Mucosa of stomach (tissue), 1 donor: Measurements from ENCODE around the gene ANKRD63.
A peak's percentile ranks its signal among the peaks of the same experiment; 100 is the strongest.

Experiments used
- H3K27me3 ChIP-seq: one replicate; pipeline ENCODE4 v1.7.0; 2013; ENCODE audit warnings: mild to moderate bottlenecking, low read length; ENCODE audit not compliant: control insufficient read depth, insufficient read depth
- H3K36me3 ChIP-seq: one replicate; pipeline ENCODE4 v1.7.0; 2013; ENCODE audit warnings: low read length; ENCODE audit not compliant: control insufficient read depth, insufficient read depth
- H3K4me1 ChIP-seq: one replicate; pipeline ENCODE4 v1.7.0; 2013; ENCODE audit warnings: mild to moderate bottlenecking, low read length; ENCODE audit not compliant: control insufficient read depth, insufficient read depth
- H3K4me3 ChIP-seq: one replicate; pipeline ENCODE4 v1.7.0; 2013; ENCODE audit warnings: low read length
- H3K9ac ChIP-seq: one replicate; pipeline ENCODE4 v1.7.0; 2013; ENCODE audit warnings: mild to moderate bottlenecking, low read length, moderate library complexity
- H3K9me3 ChIP-seq: one replicate; pipeline ENCODE4 v1.7.0; 2013; ENCODE audit warnings: mild to moderate bottlenecking, low read length, moderate library complexity; ENCODE audit not compliant: control insufficient read depth
- donor health status: Pancreatic carcinoma.

Gene ANKRD63

GRCh38 chr15:40323953-40324937 is 41.4 kb upstream of the ANKRD63 start:
- Histone ChIP-seq H3K36me3 (no peaks in the 10 kb centered on the region), H3K9me3 (no peaks in the 10 kb centered on the region), H3K4me3 (peak overlapping the region; percentile 24), H3K4me1 (peaks cover 25% of the 10 kb centered on the region), H3K27me3 (no peaks in the 10 kb centered on the region), H3K9ac (peak overlapping the region; percentile 48)

DNA sequence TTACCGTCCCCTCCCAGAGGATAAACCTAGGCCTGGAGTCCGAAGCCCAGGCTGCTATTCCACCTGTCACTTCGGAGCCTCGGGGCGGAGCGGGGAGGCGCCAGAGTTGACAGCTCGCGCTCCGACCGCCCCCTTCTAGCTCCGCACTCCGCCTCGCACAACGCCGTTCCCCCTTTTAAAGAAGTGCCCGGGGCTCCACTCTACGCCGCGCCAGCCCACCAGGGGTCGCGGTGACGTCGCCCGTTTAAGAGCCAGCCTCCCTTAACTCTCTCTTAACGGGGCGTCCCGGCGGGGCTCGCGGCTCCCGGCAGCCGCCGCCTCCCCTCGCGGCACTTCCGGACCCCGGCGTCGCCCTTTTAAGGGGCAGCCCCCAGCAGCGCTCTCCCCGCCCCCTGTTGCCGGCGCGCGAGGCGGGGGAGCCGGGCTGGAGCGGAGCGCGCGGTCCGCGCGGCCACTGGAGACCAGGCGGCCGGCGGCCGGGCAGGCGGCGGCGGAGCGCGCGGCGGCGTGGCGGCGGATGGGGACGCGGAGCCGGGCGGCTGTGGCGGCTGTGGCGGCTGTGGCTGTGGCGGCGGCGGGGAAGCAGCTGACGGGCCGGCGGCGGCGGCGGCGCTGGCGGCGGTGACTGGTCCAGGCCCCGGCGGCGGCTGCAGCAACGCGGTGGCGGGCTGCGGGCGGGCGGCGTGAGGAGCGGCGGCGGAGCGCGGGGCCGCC is 40.5 kb upstream of the ANKRD63 start, which contains the start of gene INAFM2:
Gene INAFM2 (plus strand): TSS at position 454 of the 714 bp plus-strand sequence. CDS start 364 bp downstream, outside the sequence.
- Histone ChIP-seq H3K9ac (peak within 1 kb of the TSS; percentile 48), H3K9me3 (no peaks in the 10 kb centered on the region), H3K4me1 (peaks cover 25% of the 10 kb centered on the region)

GRCh38 chr15:40322531-40323238 is 39.8 kb upstream of the ANKRD63 start:
- H3K4me1 ChIP-seq = peaks cover 25% of the 10 kb centered on the region
- H3K9ac ChIP-seq = no peak overlapping the region
- no peaks in the 10 kb centered on the region for H3K9me3 ChIP-seq
- H3K4me3 ChIP-seq = no peak overlapping the region
- no peaks in the 10 kb centered on the region for H3K27me3 ChIP-seq
- H3K36me3 ChIP-seq = no peaks in the 10 kb centered on the region

More for the DNA sequence above, 40.5 kb upstream of the ANKRD63 start, which contains the start of gene INAFM2:
- no peaks in the 10 kb centered on the region for H3K27me3 ChIP-seq
- peak within 1 kb of the TSS; percentile 24 for H3K4me3 ChIP-seq
- no peaks in the 10 kb centered on the region for H3K36me3 ChIP-seq

DNA sequence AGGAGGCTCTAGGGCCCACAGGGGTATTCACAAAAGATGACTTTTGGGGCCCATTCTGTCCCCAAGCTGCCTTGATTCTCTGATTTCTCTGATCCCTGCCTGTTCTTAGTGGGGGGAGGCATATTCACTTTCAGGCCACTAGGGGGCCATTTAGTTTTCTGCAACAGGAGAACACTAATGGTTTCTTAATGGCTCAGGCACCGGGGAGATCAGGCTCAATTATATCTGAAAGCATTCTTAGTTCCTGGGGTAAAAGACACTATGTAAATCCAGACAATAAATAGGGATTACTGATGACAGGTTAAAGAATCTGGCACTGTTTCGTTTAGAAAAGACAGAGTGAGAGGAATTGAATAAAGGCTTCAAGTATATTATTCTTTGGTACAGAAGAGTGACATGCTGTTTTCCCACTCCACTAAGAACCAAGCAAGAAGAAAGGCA is 38.1 kb upstream of the ANKRD63 start:
- no peak overlapping the region for H3K4me3 ChIP-seq
- no peak overlapping the region for H3K9ac ChIP-seq
- peaks cover 25% of the 10 kb centered on the region for H3K4me1 ChIP-seq
- no peaks in the 10 kb centered on the region for H3K9me3 ChIP-seq
- no peaks in the 10 kb centered on the region for H3K27me3 ChIP-seq
- no peaks in the 10 kb centered on the region for H3K36me3 ChIP-seq

GRCh38 chr15:40320409-40320808 is 37.5 kb upstream of the ANKRD63 start:
- Histone ChIP-seq H3K9me3 (no peaks in the 10 kb centered on the region), H3K4me3 (no peak overlapping the region), H3K9ac (no peak overlapping the region), H3K36me3 (no peaks in the 10 kb centered on the region), H3K27me3 (no peaks in the 10 kb centered on the region), H3K4me1 (peaks cover 20% of the 10 kb centered on the region)

DNA sequence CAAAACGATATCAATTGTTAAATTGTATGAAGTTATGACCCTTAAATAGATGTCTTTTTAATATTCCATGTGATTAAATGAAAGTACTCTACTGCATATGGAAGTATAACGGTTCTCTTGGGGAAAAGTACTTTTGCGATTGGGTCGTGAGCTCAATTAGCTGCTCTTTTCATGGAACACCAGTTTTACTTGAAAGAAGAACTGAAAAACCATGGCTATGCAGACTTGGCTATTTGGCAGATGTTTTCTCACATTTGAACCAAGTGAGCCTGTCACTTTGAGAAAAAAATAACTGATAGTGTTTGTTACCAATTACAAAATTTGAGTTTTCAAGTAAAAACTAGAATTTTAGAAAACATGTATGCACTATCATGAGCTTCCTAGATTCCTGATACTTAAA is 34.7 kb upstream of the ANKRD63 start:
- no peaks in the 10 kb centered on the region for H3K36me3 ChIP-seq
- no peaks in the 10 kb centered on the region for H3K9me3 ChIP-seq
- H3K4me3 ChIP-seq = no peak overlapping the region
- no peaks in the 10 kb centered on the region for H3K27me3 ChIP-seq
- no peak overlapping the region for H3K9ac ChIP-seq
- peaks cover 8% of the 10 kb centered on the region for H3K4me1 ChIP-seq

- Histone ChIP-seq H3K4me3 (no peak overlapping the region), H3K36me3 (no peaks in the 10 kb centered on the region), H3K9me3 (no peaks in the 10 kb centered on the region), H3K27me3 (no peaks in the 10 kb centered on the region), H3K4me1 (peaks cover 6% of the 10 kb centered on the region), H3K9ac (no peak overlapping the region)
Observed at GRCh38 chr15:40316931-40317330, 34.1 kb upstream of the ANKRD63 start.

- Histone ChIP-seq H3K36me3 (no peaks in the 10 kb centered on the region), H3K9ac (no peak overlapping the region), H3K9me3 (no peaks in the 10 kb centered on the region), H3K27me3 (peaks cover 7% of the 10 kb centered on the region), H3K4me1 (peaks cover 6% of the 10 kb centered on the region), H3K4me3 (no peak overlapping the region)
Observed at GRCh38 chr15:40314723-40315276, 31.9 kb upstream of the ANKRD63 start.

GRCh38 chr15:40313531-40314398 is 30.9 kb upstream of the ANKRD63 start:
- H3K4me3 ChIP-seq = no peak overlapping the region
- peaks cover 13% of the 10 kb centered on the region for H3K4me1 ChIP-seq
- peaks cover 7% of the 10 kb centered on the region for H3K27me3 ChIP-seq
- H3K36me3 ChIP-seq = no peaks in the 10 kb centered on the region
- no peak overlapping the region for H3K9ac ChIP-seq
- H3K9me3 ChIP-seq = no peaks in the 10 kb centered on the region

- Histone ChIP-seq H3K9ac (no peak overlapping the region), H3K9me3 (no peaks in the 10 kb centered on the region), H3K4me1 (peaks cover 13% of the 10 kb centered on the region), H3K36me3 (no peaks in the 10 kb centered on the region), H3K27me3 (peaks cover 11% of the 10 kb centered on the region), H3K4me3 (no peak overlapping the region)
Observed at GRCh38 chr15:40312370-40313158, 29.7 kb upstream of the ANKRD63 start.
